HepG2 (cell line): ENCODE results near the gene CYP26B1. TPM values are rescaled to one million over a fixed set of nuclear protein-coding genes. Genes with fewer than 3 reads are reported as not detected.

Source experiments
- ATAC-seq: fragments of 200-7000 bp; cut with Tn5 transposase; 3 replicates; pipeline ENCODE4 v1.9.1; 2020; ENCODE audit warnings: mild to moderate bottlenecking, moderate library complexity
- BruUV-seq: library from RNA; stranded (reverse); fragments of 400-500 nt; replicated peaks from 2 replicates; lab custom pipeline; 2021; lab: Mats Ljungman, UMichigan
- CTCF ChIA-PET: fragments of 300-600 bp; formaldehyde crosslinking; extraction: SDS; loops from one replicate; lab custom pipeline; 2021; ENCODE audit warnings: low total read pairs, inconsistent platforms, low intra/inter-chr PET ratio; lab: Yijun Ruan, JAX
- POLR2A ChIA-PET: fragments of 350-600 bp; sonication (Branson Sonifier 250); formaldehyde crosslinking; loops from one replicate; lab custom pipeline; 2020; ENCODE audit warnings: antibody characterized with exemption, inconsistent platforms; lab: Yijun Ruan, JAX
- DNase-seq: peaks from one replicate; pipeline ENCODE4 v3.0.0-alpha.2; 2015; ENCODE audit warnings: low spot score
- FAIRE-seq: peaks from 3 replicates; lab custom pipeline; 2011; peaks lifted over from hg19 to GRCh38; lab: Jason Lieb, UNC
- H2AFZ ChIP-seq: one replicate; pipeline ENCODE4 v1.6.1; 2011; ENCODE audit warnings: low read length, inconsistent platforms
- H3K27ac ChIP-seq: fragments of 300-600 bp; 3 replicates; pipeline ENCODE4 v1.8.0; 2011; ENCODE audit warnings: mixed run types, mild to moderate bottlenecking, mixed read lengths, low read length, inconsistent platforms; ENCODE audit not compliant: insufficient read depth; ENCODE audit errors: extremely low read length
- H3K27me3 ChIP-seq, 2 experiments: fragments of 200-600 bp in 1 of 2; 2 replicates in 1 of 2; 3 replicates in 1 of 2; pipeline versions ENCODE4 v1.6.0 to v1.8.0; 2011; ENCODE audit warnings: low read length in 2 of 2, mild to moderate bottlenecking in 2 of 2, moderate library complexity in 2 of 2, inconsistent platforms in 1 of 2; ENCODE audit not compliant: insufficient read depth in 2 of 2, control insufficient read depth in 1 of 2
- H3K36me3 ChIP-seq, 2 experiments: fragments of 200-600 bp in 1 of 2; replicated peaks in 1 of 2; 2 replicates in 1 of 2; 3 replicates in 1 of 2; pipeline versions ENCODE4 v1.5.1 to v1.8.0; 2011; ENCODE audit warnings: low read length in 2 of 2, inconsistent platforms in 1 of 2; ENCODE audit not compliant: insufficient read depth in 2 of 2, control insufficient read depth in 1 of 2
- H3K4me1 ChIP-seq: 2 replicates; pipeline ENCODE4 v1.5.1; 2012; ENCODE audit warnings: low read length, inconsistent platforms; ENCODE audit not compliant: insufficient read depth
- H3K4me2 ChIP-seq: 2 replicates; pipeline ENCODE4 v1.6.0; 2011; ENCODE audit warnings: low read depth, low read length, inconsistent platforms
- H3K4me3 ChIP-seq, 3 experiments: fragments of 200-600 bp in 1 of 3; sonication (generic), shearing (Covaris generic) in 1 of 3; replicated peaks in 1 of 3; 2 replicates each; pipeline ENCODE4 v1.5.1; 2011 to 2016; ENCODE audit warnings: low read length in 3 of 3, inconsistent platforms in 2 of 3, low read depth in 2 of 3, mild to moderate bottlenecking in 2 of 3, control low read depth in 1 of 3, mixed read lengths in 1 of 3; ENCODE audit not compliant: insufficient read depth in 1 of 3
- H3K79me2 ChIP-seq: one replicate; pipeline ENCODE4 v1.6.1; 2011; ENCODE audit warnings: low read length, inconsistent platforms; ENCODE audit not compliant: insufficient read depth
- H3K9ac ChIP-seq: 2 replicates; pipeline ENCODE4 v1.6.0; 2011; ENCODE audit warnings: mild to moderate bottlenecking, low read depth, low read length, inconsistent platforms; ENCODE audit not compliant: insufficient read depth
- H3K9me3 ChIP-seq: 2 replicates; pipeline ENCODE4 v1.5.1; 2012; ENCODE audit warnings: mild to moderate bottlenecking, low read length
- H4K20me1 ChIP-seq: 2 replicates; pipeline ENCODE4 v1.6.0; 2011; ENCODE audit warnings: inconsistent platforms, mild to moderate bottlenecking, low read length, moderate library complexity; ENCODE audit not compliant: insufficient read depth
- ELF3 ChIP-seq: IDR thresholded peaks from 2 replicates; pipeline ENCODE4 v1.6.1; 2016; ENCODE audit warnings: missing genetic modification reagents, missing compliant biosample characterization
- GATAD2A ChIP-seq: IDR thresholded peaks from 2 replicates; pipeline ENCODE4 v1.6.1; 2016
- JUND ChIP-seq: sonication (generic); formaldehyde crosslinking; IDR thresholded peaks from 2 replicates; pipeline ENCODE4 v1.8.0; 2022; ENCODE audit warnings: mild to moderate bottlenecking, missing genetic modification reagents
- MAFF ChIP-seq: IDR thresholded peaks from 2 replicates; pipeline ENCODE4 v1.6.1; 2011; ENCODE audit warnings: low read depth, low read length, improper control_type of control experiment
- MAFK ChIP-seq, 2 experiments: IDR thresholded peaks in 1 of 2; conservative IDR thresholded peaks in 1 of 2; 2 replicates each; pipeline ENCODE4 v1.6.1; 2011; ENCODE audit warnings: improper control_type of control experiment in 2 of 2, low read length in 2 of 2
- ZFP36L2 ChIP-seq: sonication (generic); formaldehyde crosslinking; IDR thresholded peaks from 2 replicates; pipeline ENCODE4 v1.4.0; 2020; ENCODE audit warnings: missing genetic modification reagents
- ZNF264 ChIP-seq: sonication (generic); formaldehyde crosslinking; IDR thresholded peaks from 2 replicates; pipeline ENCODE4 v1.4.0; 2020; ENCODE audit warnings: missing genetic modification reagents
- WGBS: methylation state at CpG from one replicate; pipeline ENCODE4 v1.1.6; 2017; ENCODE audit warnings: low lambda C conversion rate; 5-methylcytosine and 5-hydroxymethylcytosine counted together
- in situ Hi-C: cut with HindIII; loops from 2 replicates; pipeline ENCODE4 v1.10.0; 2017; ENCODE audit warnings: low pct_unique_long_range_greater_than_20kb; ENCODE audit not compliant: extremely low pct_ligation_motif_present
- intact Hi-C: fragments of 100-400 bp; cut with micrococcal nuclease; formaldehyde crosslinking; loops from one replicate; pipeline ENCODE4 v1.10.0; 2022; ENCODE audit not compliant: unreplicated experiment
- polyA plus RNA-seq, 8 experiments: library from polyadenylated mRNA; depleted of rRNA in 3 of 8; stranded (reverse) in 7 of 8; unstranded in 1 of 8; fragments of >200 nt; fragmentation: Illumina TruSeq in 4 of 8; extraction: Trizol in 4 of 8; gene quantifications; 2 replicates each; pipeline versions ENCODE4 v1.2.1 to v1.2.3, GENCODE V29; 2011 to 2016; ENCODE audit warnings: low read depth in 4 of 8, missing spikeins in 1 of 8, mixed read lengths in 1 of 8; ENCODE audit not compliant: insufficient read depth in 1 of 8
- total RNA-seq, 5 experiments: library from RNA; depleted of rRNA; stranded (reverse); fragments of >200 nt; fragmentation: Illumina TruSeq; extraction: Trizol; gene quantifications; 2 replicates each; pipeline ENCODE4 v1.2.3, GENCODE V29; 2016; ENCODE audit warnings: low read depth in 1 of 5
- TF ChIP-seq, protein P1 (sequence below): sonication (generic); formaldehyde crosslinking; IDR thresholded peaks from 2 replicates; pipeline ENCODE4 v1.8.0; 2022; ENCODE audit warnings: mild to moderate bottlenecking, missing genetic modification reagents
- TF ChIP-seq, protein P2 (sequence below): sonication (generic); formaldehyde crosslinking; IDR thresholded peaks from 2 replicates; pipeline ENCODE4 v1.4.0; 2020; ENCODE audit warnings: mild to moderate bottlenecking, missing genetic modification reagents

CYP26B1 gene
- total and polyA plus RNA-seq, 2 of the 13 experiments (the other 11 are each of a cell fraction or from before 2014, with no cell fraction given): 0.05 to 0.07 TPM

- Histone ChIP-seq H3K27me3 (peaks cover 9 to 70% of the 10 kb centered on the region in 2 experiments; a peak in 4 of 5 replicates), H3K9ac (no peak overlapping the region), H3K9me3 (no peaks in the 10 kb centered on the region), H3K79me2 (no peaks in the 10 kb centered on the region), H3K4me3 (no peak overlapping the region), H2AFZ (no peak overlapping the region), H3K36me3 (no peaks in the 10 kb centered on the region), H4K20me1 (peaks cover 7% of the 10 kb centered on the region; the same call in 1 of the 2 replicates), H3K4me1 (no peaks in the 10 kb centered on the region), H3K27ac (no peak overlapping the region), H3K4me2 (no peak overlapping the region)
- no TSS peak for BruUV-seq
- ATAC-seq (no peak), DNase-seq (no peak), FAIRE-seq (no peak)
- ChIA-PET POLR2A (no interaction called here), CTCF (no interaction called here)
- in situ Hi-C loops: no loop called here
- TF ChIP-seq MAFK (conservative IDR thresholded peaks at IDR 0.05 in 1 of 2, IDR thresholded peaks at IDR 0.05 in 1 of 2; ENCODE audit: low read length in 2 of 2): peak; percentile 39 to 53; a peak in 3 of 4 replicates
- TF ChIP-seq, protein P1, sequence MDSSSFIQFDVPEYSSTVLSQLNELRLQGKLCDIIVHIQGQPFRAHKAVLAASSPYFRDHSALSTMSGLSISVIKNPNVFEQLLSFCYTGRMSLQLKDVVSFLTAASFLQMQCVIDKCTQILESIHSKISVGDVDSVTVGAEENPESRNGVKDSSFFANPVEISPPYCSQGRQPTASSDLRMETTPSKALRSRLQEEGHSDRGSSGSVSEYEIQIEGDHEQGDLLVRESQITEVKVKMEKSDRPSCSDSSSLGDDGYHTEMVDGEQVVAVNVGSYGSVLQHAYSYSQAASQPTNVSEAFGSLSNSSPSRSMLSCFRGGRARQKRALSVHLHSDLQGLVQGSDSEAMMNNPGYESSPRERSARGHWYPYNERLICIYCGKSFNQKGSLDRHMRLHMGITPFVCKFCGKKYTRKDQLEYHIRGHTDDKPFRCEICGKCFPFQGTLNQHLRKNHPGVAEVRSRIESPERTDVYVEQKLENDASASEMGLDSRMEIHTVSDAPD (CRISPR knock-in tag): no peak
- TF ChIP-seq GATAD2A (CRISPR knock-in tag): no peak
- TF ChIP-seq MAFF: peak; percentile 26; the same call in 1 of the 2 replicates
- TF ChIP-seq ZNF264 (CRISPR knock-in tag): no peak
- 32% methylated on average over 6 of the region's 6 CpGs for WGBS
- intact Hi-C loops: loop anchor here (5.0 kb wide), 1 partner anchor 835 kb away; no protein-coding TSS in a partner anchor
Observed at GRCh38 chr2:72112401-72112800, 35.3 kb downstream of the CYP26B1 start.

GRCh38 chr2:72111061-72111460 is 36.6 kb downstream of the CYP26B1 start:
- Histone ChIP-seq H3K27me3 (peaks cover 9 to 68% of the 10 kb centered on the region in 2 experiments; a peak in 4 of 5 replicates), H2AFZ (no peak overlapping the region), H3K4me3 (no peak overlapping the region), H3K4me2 (no peak overlapping the region), H3K9ac (no peak overlapping the region), H3K4me1 (no peaks in the 10 kb centered on the region), H3K36me3 (no peaks in the 10 kb centered on the region), H3K79me2 (no peaks in the 10 kb centered on the region), H4K20me1 (peaks cover 3% of the 10 kb centered on the region; the same call in 1 of the 2 replicates), H3K9me3 (no peaks in the 10 kb centered on the region), H3K27ac (no peak overlapping the region)
- ChIA-PET CTCF (no interaction called here), POLR2A (no interaction called here)
- no peak for DNase-seq
- ATAC-seq: no peak
- WGBS: 25% methylated on average over 3 of the region's 3 CpGs
- no peak for TF ChIP-seq ZFP36L2 (CRISPR knock-in tag)
- no peak for TF ChIP-seq JUND (CRISPR knock-in tag)
- TF ChIP-seq ELF3 (CRISPR knock-in tag): no peak
- TF ChIP-seq, protein P2, sequence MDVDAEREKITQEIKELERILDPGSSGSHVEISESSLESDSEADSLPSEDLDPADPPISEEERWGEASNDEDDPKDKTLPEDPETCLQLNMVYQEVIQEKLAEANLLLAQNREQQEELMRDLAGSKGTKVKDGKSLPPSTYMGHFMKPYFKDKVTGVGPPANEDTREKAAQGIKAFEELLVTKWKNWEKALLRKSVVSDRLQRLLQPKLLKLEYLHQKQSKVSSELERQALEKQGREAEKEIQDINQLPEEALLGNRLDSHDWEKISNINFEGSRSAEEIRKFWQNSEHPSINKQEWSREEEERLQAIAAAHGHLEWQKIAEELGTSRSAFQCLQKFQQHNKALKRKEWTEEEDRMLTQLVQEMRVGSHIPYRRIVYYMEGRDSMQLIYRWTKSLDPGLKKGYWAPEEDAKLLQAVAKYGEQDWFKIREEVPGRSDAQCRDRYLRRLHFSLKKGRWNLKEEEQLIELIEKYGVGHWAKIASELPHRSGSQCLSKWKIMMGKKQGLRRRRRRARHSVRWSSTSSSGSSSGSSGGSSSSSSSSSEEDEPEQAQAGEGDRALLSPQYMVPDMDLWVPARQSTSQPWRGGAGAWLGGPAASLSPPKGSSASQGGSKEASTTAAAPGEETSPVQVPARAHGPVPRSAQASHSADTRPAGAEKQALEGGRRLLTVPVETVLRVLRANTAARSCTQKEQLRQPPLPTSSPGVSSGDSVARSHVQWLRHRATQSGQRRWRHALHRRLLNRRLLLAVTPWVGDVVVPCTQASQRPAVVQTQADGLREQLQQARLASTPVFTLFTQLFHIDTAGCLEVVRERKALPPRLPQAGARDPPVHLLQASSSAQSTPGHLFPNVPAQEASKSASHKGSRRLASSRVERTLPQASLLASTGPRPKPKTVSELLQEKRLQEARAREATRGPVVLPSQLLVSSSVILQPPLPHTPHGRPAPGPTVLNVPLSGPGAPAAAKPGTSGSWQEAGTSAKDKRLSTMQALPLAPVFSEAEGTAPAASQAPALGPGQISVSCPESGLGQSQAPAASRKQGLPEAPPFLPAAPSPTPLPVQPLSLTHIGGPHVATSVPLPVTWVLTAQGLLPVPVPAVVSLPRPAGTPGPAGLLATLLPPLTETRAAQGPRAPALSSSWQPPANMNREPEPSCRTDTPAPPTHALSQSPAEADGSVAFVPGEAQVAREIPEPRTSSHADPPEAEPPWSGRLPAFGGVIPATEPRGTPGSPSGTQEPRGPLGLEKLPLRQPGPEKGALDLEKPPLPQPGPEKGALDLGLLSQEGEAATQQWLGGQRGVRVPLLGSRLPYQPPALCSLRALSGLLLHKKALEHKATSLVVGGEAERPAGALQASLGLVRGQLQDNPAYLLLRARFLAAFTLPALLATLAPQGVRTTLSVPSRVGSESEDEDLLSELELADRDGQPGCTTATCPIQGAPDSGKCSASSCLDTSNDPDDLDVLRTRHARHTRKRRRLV (CRISPR knock-in tag): no peak
- no TSS peak for BruUV-seq
- no peak for FAIRE-seq
- in situ Hi-C loops: no loop called here
- intact Hi-C loops: loop anchor here (5.0 kb wide), 1 partner anchor 836 kb away; no protein-coding TSS in a partner anchor
